Measurements from ENCODE around the gene HID1.
A peak's percentile ranks its signal among the peaks of the same experiment; 100 is the strongest.

Gene HID1

DNA sequence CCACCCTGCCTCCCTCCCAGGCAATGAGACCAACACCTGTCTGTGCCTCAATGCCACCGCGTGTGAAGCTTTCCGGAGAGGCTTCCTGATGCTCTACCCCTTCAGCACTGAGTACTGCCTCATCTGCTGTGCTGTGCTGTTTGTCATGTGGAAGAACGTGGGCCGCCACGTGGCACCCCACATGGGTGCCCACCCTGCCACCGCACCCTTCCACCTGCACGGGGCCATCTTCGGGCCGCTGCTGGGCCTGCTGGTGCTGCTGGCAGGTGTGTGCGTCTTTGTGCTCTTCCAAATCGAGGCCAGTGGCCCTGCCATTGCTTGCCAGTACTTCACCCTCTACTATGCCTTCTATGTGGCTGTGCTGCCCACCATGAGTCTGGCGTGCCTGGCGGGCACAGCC, 25.9 kb downstream of the HID1 start:
- no peak for DNase-seq

DNA sequence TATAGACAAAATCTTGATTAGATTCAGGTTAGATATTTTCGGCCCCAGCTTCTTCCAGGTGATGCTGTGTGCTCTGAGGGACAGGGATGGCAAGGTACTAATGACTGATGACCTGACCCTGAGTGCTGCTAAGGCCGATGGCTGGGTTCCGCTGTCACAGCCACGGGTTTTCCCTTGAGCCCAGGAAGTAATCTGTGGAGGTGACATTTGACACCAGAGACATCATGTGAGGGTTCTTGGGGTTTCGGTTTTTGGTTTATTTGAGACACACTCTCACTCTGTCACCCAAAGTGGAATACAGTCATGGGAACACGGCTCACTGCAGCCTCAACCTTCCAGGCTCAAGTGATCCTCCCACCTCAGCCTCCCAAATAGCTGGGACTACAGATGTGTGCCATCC, 27.0 kb downstream of the HID1 start:
- no peak for DNase-seq

GRCh38 chr17:74943808-74944522, 28.6 kb downstream of the HID1 start:
- DNase-seq: no peak

DNA sequence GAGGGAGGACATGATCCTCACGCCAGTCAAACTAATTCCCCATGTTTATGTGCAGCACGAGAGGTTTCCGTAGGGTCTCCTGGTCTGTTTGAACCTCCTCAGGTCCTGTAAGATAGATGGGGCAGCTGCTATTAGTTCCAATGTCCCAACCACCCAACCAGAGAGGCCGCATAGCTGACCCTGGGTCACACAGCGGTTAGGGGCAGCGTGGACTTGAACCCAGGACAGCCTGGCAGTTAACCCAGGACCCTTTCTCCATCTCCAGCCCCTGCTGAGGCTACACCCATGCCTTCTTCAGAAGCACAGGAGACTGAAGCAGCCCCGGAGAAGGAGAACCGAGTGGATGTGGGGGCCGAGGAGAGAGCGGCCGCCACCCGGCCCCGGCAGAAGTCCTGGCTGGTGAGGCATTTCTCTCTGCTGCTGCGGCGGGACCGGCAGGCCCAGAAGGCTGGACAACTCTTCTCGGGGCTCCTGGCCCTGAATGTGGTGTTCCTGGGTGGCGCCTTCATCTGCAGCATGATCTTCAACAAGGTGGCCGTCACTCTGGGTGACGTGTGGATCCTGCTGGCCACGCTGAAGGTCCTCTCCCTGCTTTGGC, 31.3 kb downstream of the HID1 start:
- no peak for DNase-seq

GRCh38 chr17:74939534-74939933, 33.0 kb downstream of the HID1 start:
- DNase-seq: no peak

GRCh38 chr17:74938194-74938950, 34.2 kb downstream of the HID1 start:
- DNase-seq: no peak

DNA sequence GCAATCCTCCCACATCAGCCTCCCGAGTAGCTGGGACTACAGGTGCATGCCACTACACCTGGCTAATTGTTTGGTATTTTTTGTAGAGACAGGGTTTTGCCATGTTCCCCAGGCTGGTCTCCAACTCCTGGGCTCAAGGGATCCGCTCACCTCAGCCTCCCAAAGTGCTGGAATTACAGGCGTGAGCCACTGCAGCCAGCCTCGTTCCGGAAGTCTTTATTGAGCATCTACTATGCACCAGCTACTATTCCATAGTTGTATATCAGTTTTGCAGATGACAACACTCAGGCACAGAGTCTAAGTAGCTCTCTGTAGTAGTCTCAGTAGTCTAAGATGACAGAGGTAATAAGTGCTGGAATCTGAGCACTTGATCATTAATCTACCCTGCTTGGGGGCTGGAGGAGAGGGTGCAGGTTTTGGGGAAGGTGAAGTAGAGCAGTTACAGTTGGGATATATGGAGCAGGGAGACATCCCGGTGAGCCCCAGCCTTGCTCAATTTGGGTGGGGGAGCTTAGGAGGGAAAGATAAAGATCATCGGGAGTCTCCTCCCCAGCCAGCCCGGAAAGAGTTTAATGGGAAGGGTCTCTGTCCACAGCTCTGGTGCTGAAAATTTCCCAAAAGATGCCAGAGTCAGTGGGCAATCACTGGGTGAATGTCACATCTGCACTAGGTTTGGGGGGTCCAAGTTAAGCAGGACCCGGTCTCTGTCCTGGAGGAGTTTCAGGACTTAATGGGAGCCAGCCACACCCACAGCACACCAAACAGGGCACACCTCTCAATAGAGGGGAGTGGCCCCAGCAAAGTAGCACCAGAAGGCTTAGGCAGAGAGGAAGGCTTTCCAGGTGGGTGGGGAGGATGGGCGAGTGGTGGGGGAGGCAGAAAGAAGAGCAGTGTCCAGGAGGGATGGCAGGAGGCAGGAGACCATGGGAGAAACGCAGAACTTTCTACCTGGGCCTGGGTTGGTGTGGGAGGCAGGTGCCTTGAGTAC, 35.2 kb downstream of the HID1 start:
- no peak for DNase-seq

GRCh38 chr17:74936470-74936799, 36.1 kb downstream of the HID1 start:
- DNase-seq: no peak

GRCh38 chr17:74935585-74936469, 36.7 kb downstream of the HID1 start, which contains the start of gene OTOP3:
OTOP3 (plus strand) TSS chr17:74935898; CDS start chr17:74935922, 24 bp downstream.
- no peak for DNase-seq

DNA sequence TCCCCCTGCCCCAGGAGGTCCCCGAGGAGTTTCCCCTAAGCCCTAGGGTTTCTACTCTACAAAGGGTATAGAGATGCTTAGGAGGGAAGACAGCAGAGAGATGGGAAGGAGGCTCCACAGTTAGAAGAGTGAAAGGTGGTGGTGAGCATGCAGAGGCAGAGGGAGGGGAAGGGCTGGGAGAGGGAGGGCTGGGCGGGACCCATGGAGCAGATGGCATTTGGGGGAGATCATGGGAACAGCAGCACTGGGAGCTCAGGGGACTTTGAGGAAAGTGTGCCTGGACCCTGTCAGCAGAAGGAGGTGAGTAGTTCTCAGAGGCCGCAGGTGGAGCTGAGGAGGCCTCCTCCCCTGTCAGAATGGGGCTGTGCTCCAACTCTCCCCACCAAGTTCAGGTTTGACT, 37.5 kb downstream of the HID1 start:
- DNase-seq: no peak

GRCh38 chr17:74930535-74931036, 42.0 kb downstream of the HID1 start:
- DNase-seq: no peak

DNA sequence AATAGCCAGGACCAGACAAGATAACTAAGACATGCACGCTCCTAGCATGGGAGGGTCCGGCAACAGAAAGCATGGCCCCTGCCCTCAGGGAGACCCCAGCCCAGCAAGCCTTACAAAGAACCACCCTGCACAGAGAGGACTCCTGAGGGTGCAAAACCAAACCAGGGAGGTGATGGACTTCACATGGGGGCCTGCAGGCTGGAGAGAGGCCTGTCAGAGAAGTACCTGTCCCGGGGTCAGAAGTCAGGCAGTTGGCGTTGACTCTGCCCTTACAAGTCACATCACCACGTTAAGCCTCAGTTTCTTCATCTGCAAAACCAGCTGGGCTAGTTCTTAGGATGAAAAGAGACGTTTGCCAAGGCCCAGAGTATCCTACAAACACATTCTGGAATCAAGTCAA, 43.8 kb downstream of the HID1 start:
- DNase-seq: no peak

DNA sequence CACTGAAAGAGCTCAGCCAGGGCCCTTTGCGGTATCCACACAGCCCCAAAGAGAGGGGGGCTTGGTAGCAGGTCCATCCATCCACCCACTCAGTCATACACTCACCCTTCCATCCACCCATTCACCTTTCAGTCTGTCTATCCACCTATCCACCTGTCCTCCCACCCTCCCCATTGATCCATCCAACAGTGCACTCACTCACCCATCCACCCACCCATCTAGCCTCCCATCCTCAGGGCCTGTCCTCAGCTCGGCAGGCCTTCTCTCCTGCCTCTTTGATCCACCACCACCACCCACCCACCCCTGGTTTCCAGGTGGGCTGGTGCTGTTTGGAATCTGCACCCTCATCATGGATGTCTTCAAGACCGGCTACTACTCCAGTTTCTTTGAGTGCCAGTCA, 47.3 kb downstream of the HID1 start:
- DNase-seq: no peak

- DNase-seq: no peak
Observed at GRCh38 chr17:74924250-74924948, 48.2 kb downstream of the HID1 start, which contains the start of gene OTOP2. OTOP2 (plus strand) TSS chr17:74924273; CDS start chr17:74924633, 360 bp downstream.

GRCh38 chr17:74923538-74924249, 48.9 kb downstream of the HID1 start:
- peak; percentile 76 to 84 for DNase-seq

GRCh38 chr17:74922694-74923537, 49.6 kb downstream of the HID1 start, which contains the start of gene USH1G:
USH1G (minus strand) TSS chr17:74923255; CDS start chr17:74923073, 182 bp downstream.
- peak in 1 of 2 donors; percentile 19 for DNase-seq

DNA sequence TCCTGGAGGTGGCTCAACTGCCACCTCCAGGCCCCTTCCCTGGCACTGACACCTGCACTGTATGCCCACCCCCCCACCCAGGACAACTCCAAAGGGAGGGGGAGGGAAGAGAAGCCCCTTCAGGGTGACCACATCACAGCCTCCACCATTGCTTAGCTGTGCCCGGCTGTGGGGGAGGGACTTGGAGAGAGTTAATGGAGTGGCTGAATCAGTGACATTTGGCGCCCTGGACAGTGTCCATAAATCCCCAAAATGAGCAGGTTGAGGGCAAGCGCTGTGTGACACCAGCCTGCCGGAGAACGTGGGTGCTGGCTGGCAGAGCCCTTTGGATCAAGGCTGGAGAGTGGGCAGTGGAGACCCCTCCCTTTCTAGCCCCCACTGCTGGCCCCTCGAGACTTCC, 50.4 kb downstream of the HID1 start:
- no peak for DNase-seq

DNA sequence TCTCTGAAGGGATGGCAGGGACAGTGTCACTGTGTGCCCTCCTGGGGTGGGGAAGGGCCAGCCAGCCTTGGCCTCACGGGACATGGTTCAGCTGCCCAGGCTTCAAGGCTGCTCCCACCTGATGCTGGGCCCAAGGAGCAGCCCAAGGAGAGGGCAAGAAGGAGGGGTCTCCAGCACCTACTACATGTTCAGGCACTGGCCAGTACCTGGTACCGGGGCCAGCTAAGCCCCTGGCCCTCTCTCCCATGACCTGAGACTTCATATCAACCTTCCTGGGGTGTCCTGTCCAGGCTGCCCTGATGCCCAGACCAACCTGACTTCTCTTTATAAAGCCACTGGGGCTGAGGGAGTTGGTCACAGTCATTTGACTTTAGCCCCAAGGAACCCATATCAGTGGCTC, 50.8 kb downstream of the HID1 start:
- DNase-seq: no peak

Measured in stimulated activated CD4-positive, alpha-beta T cell treated with anti-CD3 and anti-CD28 coated beads, Interleukin-2, amount 100 ng/mL, for 48 hours (primary cell).